ENCODE results near the gene LGI2.

DNA sequence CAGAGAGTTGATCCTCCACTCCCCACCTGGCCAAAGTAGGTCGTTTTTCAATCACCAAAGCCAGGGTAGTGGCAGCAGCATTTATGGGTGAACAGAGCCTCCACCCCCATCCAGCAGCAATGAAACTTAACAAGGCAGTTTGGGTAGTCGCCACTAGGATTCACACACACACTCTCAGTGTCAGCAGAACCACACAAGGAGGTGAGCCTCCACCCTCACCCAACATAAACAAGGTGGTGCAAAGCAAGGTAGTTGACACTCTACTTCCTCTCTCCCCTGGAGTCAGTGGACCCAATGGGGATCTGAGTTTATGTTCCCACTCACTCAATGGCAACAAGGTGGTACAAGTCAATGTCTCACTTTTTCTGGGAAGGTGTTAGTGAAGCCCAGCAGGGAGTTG is 67.5 kb downstream of the LGI2 start:
- TF ChIP-seq, protein P1, sequence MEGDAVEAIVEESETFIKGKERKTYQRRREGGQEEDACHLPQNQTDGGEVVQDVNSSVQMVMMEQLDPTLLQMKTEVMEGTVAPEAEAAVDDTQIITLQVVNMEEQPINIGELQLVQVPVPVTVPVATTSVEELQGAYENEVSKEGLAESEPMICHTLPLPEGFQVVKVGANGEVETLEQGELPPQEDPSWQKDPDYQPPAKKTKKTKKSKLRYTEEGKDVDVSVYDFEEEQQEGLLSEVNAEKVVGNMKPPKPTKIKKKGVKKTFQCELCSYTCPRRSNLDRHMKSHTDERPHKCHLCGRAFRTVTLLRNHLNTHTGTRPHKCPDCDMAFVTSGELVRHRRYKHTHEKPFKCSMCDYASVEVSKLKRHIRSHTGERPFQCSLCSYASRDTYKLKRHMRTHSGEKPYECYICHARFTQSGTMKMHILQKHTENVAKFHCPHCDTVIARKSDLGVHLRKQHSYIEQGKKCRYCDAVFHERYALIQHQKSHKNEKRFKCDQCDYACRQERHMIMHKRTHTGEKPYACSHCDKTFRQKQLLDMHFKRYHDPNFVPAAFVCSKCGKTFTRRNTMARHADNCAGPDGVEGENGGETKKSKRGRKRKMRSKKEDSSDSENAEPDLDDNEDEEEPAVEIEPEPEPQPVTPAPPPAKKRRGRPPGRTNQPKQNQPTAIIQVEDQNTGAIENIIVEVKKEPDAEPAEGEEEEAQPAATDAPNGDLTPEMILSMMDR (conservative IDR thresholded peaks at IDR 0.05 in 1 of 2, IDR thresholded peaks at IDR 0.05 in 1 of 2; ENCODE audit: extremely low read depth in 1 of 2, insufficient read depth in 1 of 2, low read depth in 1 of 2, low read length in 2 of 2) = no peak
- TF ChIP-seq EZH2 (IDR thresholded peaks at IDR 0.05; ENCODE audit: borderline replicate concordance, low read length) = no peak
